HL-60 (cell line): Measurements from ENCODE around the gene PTPA.

Experiments used
- DNase-seq, 2 experiments: peaks; one replicate each; pipeline ENCODE4 v3.0.0-alpha.2; 2010 to 2020; ENCODE audit warnings: low read depth in 1 of 2, low spot score in 1 of 2
- H3K27ac ChIP-seq: fragments of 250-450 bp; sonication (Bioruptor Pico); replicated peaks from 2 replicates; pipeline ENCODE4 v1.5.1; 2020; ENCODE audit warnings: mild to moderate bottlenecking, moderate library complexity
- H3K27me3 ChIP-seq: fragments of 250-450 bp; sonication (Bioruptor Pico); 2 replicates; pipeline ENCODE4 v1.5.1; 2021; ENCODE audit warnings: mild to moderate bottlenecking, moderate library complexity; ENCODE audit not compliant: insufficient read depth, poor library complexity, severe bottlenecking
- H3K4me3 ChIP-seq: replicated peaks from 2 replicates; pipeline ENCODE4 v1.5.1; 2011; ENCODE audit warnings: mild to moderate bottlenecking, control low read depth, low read length; ENCODE audit not compliant: insufficient read depth
- CTCF ChIP-seq: IDR thresholded peaks from one replicate; pipeline ENCODE4 v1.5.1; 2011; ENCODE audit warnings: low read length, control low read depth, inconsistent platforms; ENCODE audit not compliant: insufficient read depth
- GABPA ChIP-seq: IDR thresholded peaks from 2 replicates; pipeline ENCODE4 v1.6.1; 2012; ENCODE audit warnings: low read depth
- POLR2AphosphoS5 ChIP-seq: IDR thresholded peaks from 2 replicates; pipeline ENCODE4 v1.6.1; 2012; ENCODE audit warnings: low read depth
- REST ChIP-seq: IDR thresholded peaks from 2 replicates; pipeline ENCODE4 v1.6.1; 2012; ENCODE audit warnings: low read depth; ENCODE audit not compliant: insufficient replicate concordance
- SPI1 ChIP-seq: IDR thresholded peaks from 2 replicates; pipeline ENCODE4 v1.6.1; 2012; ENCODE audit warnings: low read depth, mild to moderate bottlenecking, borderline replicate concordance

Gene PTPA

GRCh38 chr9:129150672-129151211, 39.5 kb downstream of the PTPA start:
- no peak for TF ChIP-seq SPI1
- no peak for TF ChIP-seq GABPA
- TF ChIP-seq REST = no peak
- no peak for TF ChIP-seq POLR2AphosphoS5
- TF ChIP-seq CTCF = no peak
- no peak overlapping the region for H3K27ac ChIP-seq
- no peaks in the 10 kb centered on the region for H3K27me3 ChIP-seq
- H3K4me3 ChIP-seq = no peak overlapping the region
- DNase-seq = no peak

GRCh38 chr9:129151469-129151868, 40.3 kb downstream of the PTPA start:
- no peak for TF ChIP-seq GABPA
- TF ChIP-seq REST = no peak
- TF ChIP-seq POLR2AphosphoS5 = no peak
- TF ChIP-seq CTCF = no peak
- no peak for TF ChIP-seq SPI1
- no peak overlapping the region for H3K4me3 ChIP-seq
- no peaks in the 10 kb centered on the region for H3K27me3 ChIP-seq
- DNase-seq = no peak
- no peak overlapping the region for H3K27ac ChIP-seq

GRCh38 chr9:129154866-129155477, 43.8 kb downstream of the PTPA start:
- Histone ChIP-seq H3K27me3 (no peaks in the 10 kb centered on the region), H3K4me3 (no peak overlapping the region), H3K27ac (no peak overlapping the region)
- DNase-seq = no peak
- no peak for TF ChIP-seq SPI1
- TF ChIP-seq REST = no peak
- no peak for TF ChIP-seq CTCF
- no peak for TF ChIP-seq POLR2AphosphoS5
- TF ChIP-seq GABPA = no peak
